Transverse colon (tissue), 4 donors: ENCODE data around the gene A4GALT.

Experiments used
- EP300 ChIP-seq: sonication (generic); formaldehyde crosslinking; IDR thresholded peaks from one replicate; pipeline ENCODE4 v1.6.1; 2017; ENCODE audit warnings: antibody characterized with exemption, low read depth
- POLR2A ChIP-seq: fragments of 450-650 bp; IDR thresholded peaks from one replicate; pipeline ENCODE4 v1.6.1; 2016; ENCODE audit warnings: antibody characterized with exemption, mild to moderate bottlenecking, moderate library complexity
- POLR2AphosphoS5 ChIP-seq, 3 donors: sonication (generic); formaldehyde crosslinking; IDR thresholded peaks; one replicate each; pipeline ENCODE4 v1.6.1; 2016; ENCODE audit warnings: antibody characterized with exemption in 3 of 3
- TF ChIP-seq, protein P1 (sequence below), 5 experiments: fragments of 200-600 bp in 3 of 5; fragments of 450-650 bp in 2 of 5; sonication (generic) in 3 of 5; IDR thresholded peaks; 1 replicate in 2 of 5; 2 replicates in 3 of 5; pipeline ENCODE4 v1.5.1; 2016 to 2017; ENCODE audit warnings: antibody characterized with exemption in 5 of 5, inconsistent platforms in 3 of 5, mild to moderate bottlenecking in 2 of 5, moderate library complexity in 1 of 5

DNA sequence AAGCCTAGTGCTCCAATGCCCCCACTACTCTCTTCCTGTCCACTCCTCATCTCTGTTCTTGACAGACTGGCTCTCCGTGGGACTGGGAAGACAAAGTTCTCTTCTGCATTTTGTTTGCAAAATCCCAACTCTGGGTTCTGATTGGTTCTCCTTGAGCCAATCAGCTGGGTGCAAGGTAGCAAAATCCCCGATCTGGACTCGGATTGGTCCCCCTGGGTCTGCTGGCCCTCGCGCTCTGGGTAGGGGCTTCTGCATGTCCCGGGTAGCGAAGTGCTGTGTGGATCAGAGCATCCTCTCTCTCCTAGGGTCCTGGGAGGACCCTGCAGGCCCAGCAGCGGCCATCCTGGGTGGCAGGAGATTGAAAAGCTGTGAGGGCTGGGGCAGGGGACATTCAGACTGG lies 22.3 kb upstream of the A4GALT start:
- TF ChIP-seq, protein P1, sequence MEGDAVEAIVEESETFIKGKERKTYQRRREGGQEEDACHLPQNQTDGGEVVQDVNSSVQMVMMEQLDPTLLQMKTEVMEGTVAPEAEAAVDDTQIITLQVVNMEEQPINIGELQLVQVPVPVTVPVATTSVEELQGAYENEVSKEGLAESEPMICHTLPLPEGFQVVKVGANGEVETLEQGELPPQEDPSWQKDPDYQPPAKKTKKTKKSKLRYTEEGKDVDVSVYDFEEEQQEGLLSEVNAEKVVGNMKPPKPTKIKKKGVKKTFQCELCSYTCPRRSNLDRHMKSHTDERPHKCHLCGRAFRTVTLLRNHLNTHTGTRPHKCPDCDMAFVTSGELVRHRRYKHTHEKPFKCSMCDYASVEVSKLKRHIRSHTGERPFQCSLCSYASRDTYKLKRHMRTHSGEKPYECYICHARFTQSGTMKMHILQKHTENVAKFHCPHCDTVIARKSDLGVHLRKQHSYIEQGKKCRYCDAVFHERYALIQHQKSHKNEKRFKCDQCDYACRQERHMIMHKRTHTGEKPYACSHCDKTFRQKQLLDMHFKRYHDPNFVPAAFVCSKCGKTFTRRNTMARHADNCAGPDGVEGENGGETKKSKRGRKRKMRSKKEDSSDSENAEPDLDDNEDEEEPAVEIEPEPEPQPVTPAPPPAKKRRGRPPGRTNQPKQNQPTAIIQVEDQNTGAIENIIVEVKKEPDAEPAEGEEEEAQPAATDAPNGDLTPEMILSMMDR (IDR thresholded peaks at IDR 0.05), result no peak
- TF ChIP-seq POLR2AphosphoS5 (IDR thresholded peaks at IDR 0.05) (no peak), POLR2A (no peak), EP300 (no peak)
